GM12878 (cell line): Measurements from ENCODE around the gene ZNF672. TPM values are rescaled to one million over a fixed set of nuclear protein-coding genes. Genes with fewer than 3 reads are reported as not detected.

Source experiments
- CEBPZ ChIP-seq: fragments of 150-350 bp; IDR thresholded peaks from 2 replicates; pipeline ENCODE4 v1.6.1; 2016; ENCODE audit warnings: low read depth, low read length
- IKZF2 ChIP-seq, 2 experiments: fragments of 450-650 bp; IDR thresholded peaks; 2 replicates each; pipeline ENCODE4 v1.6.1; 2017; ENCODE audit warnings: mild to moderate bottlenecking in 2 of 2, moderate library complexity in 2 of 2
- KDM1A ChIP-seq: fragments of 200-600 bp; sonication (generic); IDR thresholded peaks from 2 replicates; pipeline ENCODE4 v1.6.1; 2016; ENCODE audit warnings: borderline replicate concordance
- MYC ChIP-seq: IDR thresholded peaks from 2 replicates; pipeline ENCODE4 v1.6.1; 2011; ENCODE audit warnings: mild to moderate bottlenecking, low read length, moderate library complexity, inconsistent platforms; ENCODE audit not compliant: insufficient read depth, insufficient replicate concordance, insufficient read length, severe bottlenecking
- NFXL1 ChIP-seq: fragments of 450-650 bp; IDR thresholded peaks from 2 replicates; pipeline ENCODE4 v1.6.1; 2017; ENCODE audit warnings: antibody characterized with exemption, mild to moderate bottlenecking, borderline replicate concordance
- NKRF ChIP-seq: fragments of 450-650 bp; conservative IDR thresholded peaks from 2 replicates; pipeline ENCODE4 v1.6.1; 2017; ENCODE audit warnings: mild to moderate bottlenecking, moderate library complexity
- NR2C1 ChIP-seq: fragments of 450-650 bp; IDR thresholded peaks from 2 replicates; pipeline ENCODE4 v1.6.1; 2017; ENCODE audit warnings: antibody characterized with exemption, mild to moderate bottlenecking, moderate library complexity
- NR2C2 ChIP-seq: IDR thresholded peaks from 2 replicates; pipeline ENCODE4 v1.6.1; 2011; ENCODE audit warnings: borderline replicate concordance, low read depth; ENCODE audit not compliant: control insufficient read depth, insufficient read length
- POLR2A ChIP-seq: IDR thresholded peaks from 2 replicates; pipeline ENCODE4 v1.6.1; 2011; ENCODE audit warnings: low read depth, mild to moderate bottlenecking, low read length
- ZNF207 ChIP-seq: fragments of 450-650 bp; IDR thresholded peaks from 2 replicates; pipeline ENCODE4 v1.6.1; 2014; ENCODE audit warnings: antibody characterized with exemption, mild to moderate bottlenecking, borderline replicate concordance
- ZSCAN29 ChIP-seq: fragments of 450-650 bp; IDR thresholded peaks from 2 replicates; pipeline ENCODE4 v1.6.1; 2017; ENCODE audit warnings: mild to moderate bottlenecking, moderate library complexity
- polyA plus RNA-seq, 11 experiments: library from polyadenylated mRNA; depleted of rRNA in 4 of 11; unstranded in 6 of 11; stranded (reverse) in 5 of 11; fragments of >200 nt; fragmentation: Nextera tagmentation in 4 of 11; fragmentation: Illumina TruSeq in 1 of 11; extraction: Ambion mirVana in 4 of 11; extraction: Trizol in 1 of 11; gene quantifications; 1 replicate in 1 of 11; 2 replicates in 10 of 11; pipeline versions ENCODE4 v1.2.1 to v1.2.3, GENCODE V29; 2011 to 2016; ENCODE audit warnings: inconsistent platforms in 2 of 11, missing spikeins in 2 of 11, low read depth in 1 of 11
- total RNA-seq, 4 experiments: library from RNA; depleted of rRNA in 3 of 4; stranded (reverse); fragments of >200 nt in 3 of 4; fragmentation: Illumina TruSeq in 1 of 4; extraction: Trizol in 1 of 4; gene quantifications; 2 replicates each; pipeline versions ENCODE4 v1.2.1 to v1.2.3, GENCODE V29; 2013 to 2021
- TF ChIP-seq, protein P1 (sequence below): fragments of 450-650 bp; IDR thresholded peaks from 2 replicates; pipeline ENCODE4 v1.6.1; 2016; ENCODE audit warnings: mild to moderate bottlenecking
- TF ChIP-seq, protein P2 (sequence below): fragments of 450-650 bp; formaldehyde crosslinking; IDR thresholded peaks from 2 replicates; pipeline ENCODE4 v1.4.0; 2022; ENCODE audit warnings: mild to moderate bottlenecking, moderate library complexity
- TF ChIP-seq, protein P3 (sequence below), 3 experiments: IDR thresholded peaks in 2 of 3; conservative IDR thresholded peaks in 1 of 3; 2 replicates each; pipeline ENCODE4 v1.5.1; 2011; ENCODE audit warnings: low read depth in 3 of 3, low read length in 3 of 3, mild to moderate bottlenecking in 3 of 3, control low read depth in 2 of 3, moderate library complexity in 2 of 3, inconsistent platforms in 1 of 3, mixed read lengths in 1 of 3; ENCODE audit not compliant: control insufficient read depth in 2 of 3, insufficient read depth in 1 of 3; ENCODE audit errors: extremely low read depth in 1 of 3

Gene ZNF672
- total and polyA plus RNA-seq, 10 of the 15 experiments (the other 5 are each of a cell fraction or from before 2014, with no cell fraction given): 2.9 to 51.3 (median 39.8) TPM

DNA sequence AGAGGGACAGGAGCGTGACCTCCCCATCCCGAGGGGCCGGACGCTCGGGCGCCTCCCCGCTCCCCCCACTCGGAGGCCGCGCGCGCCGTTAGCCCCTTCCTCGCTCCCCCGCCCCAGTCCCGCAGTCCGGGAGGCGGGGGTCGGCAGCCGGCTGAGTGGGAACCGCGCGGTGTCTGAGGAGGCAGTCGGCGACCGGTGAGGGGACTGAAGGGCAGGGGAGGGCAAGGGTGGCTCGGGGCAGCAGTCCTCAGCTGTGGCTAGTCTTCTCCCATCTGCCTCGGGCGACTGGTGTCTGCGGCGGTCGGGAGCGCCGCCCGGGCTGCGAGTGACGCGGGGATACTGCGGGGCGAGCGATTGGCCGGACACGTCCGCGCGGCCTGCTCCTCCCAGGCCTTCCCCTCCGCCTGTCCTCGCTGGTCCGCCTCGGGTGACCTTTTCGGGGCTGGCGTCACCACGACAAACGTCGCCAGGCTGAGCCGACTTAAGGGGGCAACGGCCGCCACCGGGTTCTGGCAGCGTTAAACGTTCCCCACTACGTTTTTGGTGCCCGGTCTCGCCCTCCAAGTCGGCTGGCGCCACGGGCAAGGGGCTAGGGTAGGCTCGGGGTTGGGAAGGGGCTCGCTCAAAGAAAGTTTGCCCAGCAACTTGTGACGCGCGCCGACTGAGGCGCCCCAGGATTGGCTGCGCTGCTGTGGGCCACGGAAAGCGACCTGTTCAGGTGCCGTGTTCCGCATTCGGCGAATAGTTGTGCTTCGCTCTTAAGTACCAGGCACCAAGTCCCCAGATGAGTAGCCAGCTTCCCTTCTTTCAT is 538 bp downstream of the ZNF672 start (continued):
- TF ChIP-seq, protein P1, sequence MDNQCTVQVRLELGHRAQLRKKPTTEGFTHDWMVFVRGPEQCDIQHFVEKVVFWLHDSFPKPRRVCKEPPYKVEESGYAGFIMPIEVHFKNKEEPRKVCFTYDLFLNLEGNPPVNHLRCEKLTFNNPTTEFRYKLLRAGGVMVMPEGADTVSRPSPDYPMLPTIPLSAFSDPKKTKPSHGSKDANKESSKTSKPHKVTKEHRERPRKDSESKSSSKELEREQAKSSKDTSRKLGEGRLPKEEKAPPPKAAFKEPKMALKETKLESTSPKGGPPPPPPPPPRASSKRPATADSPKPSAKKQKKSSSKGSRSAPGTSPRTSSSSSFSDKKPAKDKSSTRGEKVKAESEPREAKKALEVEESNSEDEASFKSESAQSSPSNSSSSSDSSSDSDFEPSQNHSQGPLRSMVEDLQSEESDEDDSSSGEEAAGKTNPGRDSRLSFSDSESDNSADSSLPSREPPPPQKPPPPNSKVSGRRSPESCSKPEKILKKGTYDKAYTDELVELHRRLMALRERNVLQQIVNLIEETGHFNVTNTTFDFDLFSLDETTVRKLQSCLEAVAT: peak; percentile 73
- TF ChIP-seq CEBPZ (no peak), NR2C1 (peak; percentile 79), NKRF (no peak; the same call in none of the 2 replicates), POLR2A (peak; percentile 82), ZNF207 (no peak; the same call in 1 of the 2 replicates), MYC (no peak), ZSCAN29 (no peak), IKZF2 (IDR thresholded peaks at IDR 0.05) (peak in 1 of 2 experiments; percentile 3; a peak in 1 of 4 replicates), NFXL1 (no peak), NR2C2 (no peak), KDM1A (no peak)
- TF ChIP-seq, protein P2, sequence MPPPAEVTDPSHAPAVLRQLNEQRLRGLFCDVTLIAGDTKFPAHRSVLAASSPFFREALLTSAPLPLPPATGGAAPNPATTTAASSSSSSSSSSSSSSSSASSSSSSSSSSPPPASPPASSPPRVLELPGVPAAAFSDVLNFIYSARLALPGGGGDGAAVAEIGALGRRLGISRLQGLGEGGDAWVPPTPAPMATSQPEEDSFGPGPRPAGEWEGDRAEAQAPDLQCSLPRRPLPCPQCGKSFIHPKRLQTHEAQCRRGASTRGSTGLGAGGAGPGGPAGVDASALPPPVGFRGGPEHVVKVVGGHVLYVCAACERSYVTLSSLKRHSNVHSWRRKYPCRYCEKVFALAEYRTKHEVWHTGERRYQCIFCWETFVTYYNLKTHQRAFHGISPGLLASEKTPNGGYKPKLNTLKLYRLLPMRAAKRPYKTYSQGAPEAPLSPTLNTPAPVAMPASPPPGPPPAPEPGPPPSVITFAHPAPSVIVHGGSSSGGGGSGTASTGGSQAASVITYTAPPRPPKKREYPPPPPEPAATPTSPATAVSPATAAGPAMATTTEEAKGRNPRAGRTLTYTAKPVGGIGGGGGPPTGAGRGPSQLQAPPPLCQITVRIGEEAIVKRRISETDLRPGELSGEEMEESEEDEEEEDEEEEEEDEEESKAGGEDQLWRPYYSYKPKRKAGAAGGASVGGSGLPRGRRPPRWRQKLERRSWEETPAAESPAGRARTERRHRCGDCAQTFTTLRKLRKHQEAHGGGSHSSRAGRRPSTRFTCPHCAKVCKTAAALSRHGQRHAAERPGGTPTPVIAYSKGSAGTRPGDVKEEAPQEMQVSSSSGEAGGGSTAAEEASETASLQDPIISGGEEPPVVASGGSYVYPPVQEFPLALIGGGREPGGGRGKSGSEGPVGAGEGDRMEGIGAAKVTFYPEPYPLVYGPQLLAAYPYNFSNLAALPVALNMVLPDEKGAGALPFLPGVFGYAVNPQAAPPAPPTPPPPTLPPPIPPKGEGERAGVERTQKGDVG: no peak; the same call in 1 of the 2 replicates
- TF ChIP-seq, protein P3, sequence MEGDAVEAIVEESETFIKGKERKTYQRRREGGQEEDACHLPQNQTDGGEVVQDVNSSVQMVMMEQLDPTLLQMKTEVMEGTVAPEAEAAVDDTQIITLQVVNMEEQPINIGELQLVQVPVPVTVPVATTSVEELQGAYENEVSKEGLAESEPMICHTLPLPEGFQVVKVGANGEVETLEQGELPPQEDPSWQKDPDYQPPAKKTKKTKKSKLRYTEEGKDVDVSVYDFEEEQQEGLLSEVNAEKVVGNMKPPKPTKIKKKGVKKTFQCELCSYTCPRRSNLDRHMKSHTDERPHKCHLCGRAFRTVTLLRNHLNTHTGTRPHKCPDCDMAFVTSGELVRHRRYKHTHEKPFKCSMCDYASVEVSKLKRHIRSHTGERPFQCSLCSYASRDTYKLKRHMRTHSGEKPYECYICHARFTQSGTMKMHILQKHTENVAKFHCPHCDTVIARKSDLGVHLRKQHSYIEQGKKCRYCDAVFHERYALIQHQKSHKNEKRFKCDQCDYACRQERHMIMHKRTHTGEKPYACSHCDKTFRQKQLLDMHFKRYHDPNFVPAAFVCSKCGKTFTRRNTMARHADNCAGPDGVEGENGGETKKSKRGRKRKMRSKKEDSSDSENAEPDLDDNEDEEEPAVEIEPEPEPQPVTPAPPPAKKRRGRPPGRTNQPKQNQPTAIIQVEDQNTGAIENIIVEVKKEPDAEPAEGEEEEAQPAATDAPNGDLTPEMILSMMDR (IDR thresholded peaks at IDR 0.05 in 2 of 3, conservative IDR thresholded peaks at IDR 0.05 in 1 of 3; ENCODE audit: control insufficient read depth in 2 of 3, extremely low read depth in 1 of 3, insufficient read depth in 1 of 3, low read depth in 3 of 3, low read length in 3 of 3): no peak
